Measurements from ENCODE around the gene DDC. TPM values are rescaled to one million over a fixed set of nuclear protein-coding genes. Genes with fewer than 3 reads are reported as not detected.

DDC gene, protein sequence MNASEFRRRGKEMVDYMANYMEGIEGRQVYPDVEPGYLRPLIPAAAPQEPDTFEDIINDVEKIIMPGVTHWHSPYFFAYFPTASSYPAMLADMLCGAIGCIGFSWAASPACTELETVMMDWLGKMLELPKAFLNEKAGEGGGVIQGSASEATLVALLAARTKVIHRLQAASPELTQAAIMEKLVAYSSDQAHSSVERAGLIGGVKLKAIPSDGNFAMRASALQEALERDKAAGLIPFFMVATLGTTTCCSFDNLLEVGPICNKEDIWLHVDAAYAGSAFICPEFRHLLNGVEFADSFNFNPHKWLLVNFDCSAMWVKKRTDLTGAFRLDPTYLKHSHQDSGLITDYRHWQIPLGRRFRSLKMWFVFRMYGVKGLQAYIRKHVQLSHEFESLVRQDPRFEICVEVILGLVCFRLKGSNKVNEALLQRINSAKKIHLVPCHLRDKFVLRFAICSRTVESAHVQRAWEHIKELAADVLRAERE
- total RNA-seq (2014; rRNA removed; shearing (Covaris generic)) = 9.1 and 11.9 TPM in 2 replicates

DNA sequence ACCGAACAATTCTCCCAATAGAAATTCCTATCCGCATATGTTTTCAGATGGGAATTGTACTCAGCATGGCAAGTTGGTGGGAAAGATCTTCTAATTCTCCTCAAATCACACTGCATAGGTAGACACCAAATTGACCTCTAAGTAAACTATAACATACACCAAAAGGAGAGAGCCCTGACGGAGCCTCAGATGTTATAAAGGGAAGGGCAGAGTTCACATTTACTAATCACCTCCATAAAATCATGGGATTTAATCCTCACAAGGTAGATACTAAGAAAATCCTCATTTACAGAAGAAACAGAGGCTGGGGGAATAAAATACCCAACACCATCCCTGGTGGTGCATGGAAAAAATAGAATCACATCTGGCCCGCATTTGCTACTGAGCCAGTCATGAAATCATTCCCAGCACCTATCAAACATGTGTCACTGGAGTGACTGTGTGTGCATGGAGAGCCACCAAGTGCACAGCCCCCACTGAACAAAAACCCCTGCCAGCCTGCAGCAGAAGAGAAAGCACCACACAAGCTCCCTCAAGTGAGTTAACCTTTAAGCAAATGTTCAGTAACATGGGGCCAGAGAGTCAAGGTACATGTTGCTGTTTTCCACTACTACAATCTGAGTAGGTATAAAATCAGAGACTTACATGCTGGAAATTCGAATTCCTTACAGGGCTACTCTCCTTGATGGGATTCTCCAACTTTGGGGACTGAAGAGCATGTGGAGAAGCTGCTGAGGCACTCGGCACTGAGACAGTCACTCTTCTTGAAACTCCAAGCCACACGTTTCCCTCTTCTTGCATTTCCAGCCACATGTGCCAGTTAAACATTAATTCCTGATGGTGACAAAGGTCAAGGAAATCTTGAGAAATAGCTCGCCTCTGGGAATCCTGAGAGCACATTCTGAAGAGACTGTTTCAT, at the start of gene DDC:
TSS of gene DDC (minus strand) at position 766 of the 919 bp plus-strand sequence. CDS start 21,320 bp downstream, outside the sequence.
- peak; percentile 77 for DNase-seq (ENCODE audit: low spot score)

DNA sequence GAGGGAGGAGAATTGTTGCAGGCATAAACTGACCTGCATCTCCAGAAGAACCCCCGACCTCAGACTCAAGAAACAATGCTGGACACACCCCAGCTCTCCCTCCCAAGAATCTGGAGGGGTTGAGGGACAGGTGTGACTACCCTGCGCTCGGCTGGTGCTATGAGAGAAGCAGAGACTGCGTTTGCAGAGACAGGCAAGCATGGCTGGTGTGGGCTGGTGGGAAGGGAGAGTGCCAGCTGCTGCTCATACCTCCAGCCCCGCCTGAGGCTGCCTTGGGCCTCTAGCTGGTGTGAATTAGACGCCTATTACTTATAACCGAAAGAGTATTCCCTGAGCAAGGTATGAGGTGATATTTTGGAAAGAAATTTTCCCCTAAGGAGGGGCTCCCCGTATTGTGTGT, 48.3 kb upstream of the DDC start:
- DNase-seq (ENCODE audit: low spot score) = no peak

DNA sequence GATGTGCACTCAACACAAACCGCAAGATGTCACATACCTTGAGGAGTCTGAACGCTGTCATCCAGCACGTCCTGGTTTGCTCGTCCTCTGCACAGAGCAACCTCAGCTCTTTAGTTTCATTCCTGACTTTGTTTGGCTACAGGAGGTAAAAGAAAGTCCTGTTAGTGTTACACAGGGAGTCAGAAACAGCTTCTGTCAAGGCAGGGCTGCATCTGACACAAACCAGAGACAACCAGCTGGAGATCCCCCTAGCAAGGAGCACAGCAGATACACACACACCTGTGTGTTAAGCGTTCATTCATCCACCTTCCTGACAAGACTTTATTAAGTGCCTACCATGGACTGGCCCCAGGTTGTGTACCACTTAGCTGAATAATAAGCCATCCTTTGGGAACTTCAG, 47.5 kb upstream of the DDC start:
- no peak for DNase-seq (ENCODE audit: low spot score)

DNA sequence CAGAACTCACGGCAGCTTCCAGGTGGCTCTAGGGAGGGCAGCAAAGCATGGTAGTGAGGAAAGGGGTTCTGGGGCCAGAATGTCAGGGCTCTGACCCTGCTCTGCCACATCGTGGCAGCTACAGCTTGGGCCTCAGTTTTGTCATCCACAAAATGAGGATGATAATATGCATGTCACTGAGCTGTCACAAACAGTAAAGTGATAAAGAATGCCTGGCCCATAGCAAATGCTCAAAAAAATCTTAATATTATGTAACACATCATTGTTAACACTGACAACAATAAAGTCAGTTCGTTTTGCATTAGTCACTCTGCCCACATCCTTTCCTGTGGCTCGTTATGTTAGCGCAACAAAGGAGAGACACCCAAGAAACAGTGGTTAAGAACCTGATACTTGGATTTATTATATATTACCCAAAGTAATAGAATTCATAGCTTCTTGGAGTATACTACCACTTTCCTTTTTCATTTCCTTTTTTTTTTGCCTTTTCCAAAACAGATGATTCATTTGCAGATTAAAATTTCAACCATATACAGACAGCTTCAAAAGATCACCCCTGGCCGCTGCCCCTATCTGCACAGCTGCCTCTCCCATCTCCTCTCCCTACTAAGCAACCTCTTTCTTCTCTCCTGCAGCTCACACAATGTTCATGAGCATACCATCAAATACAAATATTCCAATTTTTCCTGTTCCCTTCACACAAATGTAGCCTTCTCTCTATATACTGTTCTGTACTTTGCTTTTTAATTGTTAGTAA, 45.5 kb upstream of the DDC start:
- no peak for DNase-seq (ENCODE audit: low spot score)

DNA sequence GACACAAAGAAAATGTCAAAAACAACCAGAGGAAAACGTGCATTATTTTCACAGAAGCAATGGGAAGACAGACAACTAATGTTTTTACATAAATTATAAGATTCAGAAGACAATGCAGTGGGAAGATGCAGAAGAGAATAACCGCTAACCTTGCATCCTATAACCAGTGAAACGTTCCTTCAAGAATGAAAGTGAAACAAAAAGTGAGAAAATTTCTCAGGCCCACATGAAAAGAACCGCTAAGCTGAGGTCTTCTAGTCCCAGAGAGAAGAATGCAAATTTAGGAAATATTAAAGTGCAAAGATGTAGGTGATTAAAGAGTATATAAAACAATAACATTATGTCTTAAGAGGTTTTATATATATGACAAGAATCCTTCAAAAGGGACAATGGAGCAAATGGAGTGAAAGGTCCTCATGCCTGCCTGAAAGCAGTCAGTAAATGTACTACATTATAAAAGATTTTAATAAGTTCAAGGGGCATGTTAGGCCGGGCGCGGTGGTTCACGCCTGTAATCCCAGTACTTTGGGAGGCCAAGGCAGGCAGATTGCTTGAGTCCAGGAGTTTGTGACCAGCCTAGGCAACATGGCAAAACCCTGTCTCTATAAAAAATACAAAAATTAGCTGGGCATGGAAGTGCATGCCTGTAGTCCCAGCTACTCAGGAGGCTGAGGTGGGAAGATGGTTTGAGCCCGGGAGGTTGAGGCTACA, 43.1 kb upstream of the DDC start:
- DNase-seq (ENCODE audit: low spot score) = no peak

DNA sequence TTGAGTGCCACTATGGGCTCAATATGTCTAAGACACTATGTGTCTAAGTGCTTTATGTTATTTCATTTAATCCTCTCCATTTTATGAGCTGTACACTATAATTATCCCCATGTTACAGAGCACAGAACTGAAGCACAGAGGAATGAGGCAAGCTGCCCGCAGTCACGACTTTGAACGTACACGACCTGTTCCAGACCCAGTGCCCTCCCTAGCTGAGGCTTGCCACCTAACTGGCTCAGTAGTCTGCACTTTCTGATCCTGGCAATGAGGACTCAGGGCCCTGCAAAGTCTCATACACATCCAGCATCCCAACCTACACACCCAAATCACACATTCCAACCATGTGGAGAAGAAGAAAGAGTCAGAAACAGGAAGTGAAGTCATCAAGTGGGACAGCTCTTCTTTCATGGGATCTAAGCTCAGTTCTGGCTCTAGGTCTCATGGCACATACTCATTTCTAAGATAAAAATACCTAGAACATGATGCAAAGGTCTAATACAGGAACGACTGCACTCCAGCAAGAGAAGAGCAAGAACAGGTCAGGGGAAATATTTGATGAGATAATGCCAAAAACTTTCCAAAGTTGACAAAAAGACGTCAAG, 42.4 kb upstream of the DDC start:
- no peak for DNase-seq (ENCODE audit: low spot score)

DNA sequence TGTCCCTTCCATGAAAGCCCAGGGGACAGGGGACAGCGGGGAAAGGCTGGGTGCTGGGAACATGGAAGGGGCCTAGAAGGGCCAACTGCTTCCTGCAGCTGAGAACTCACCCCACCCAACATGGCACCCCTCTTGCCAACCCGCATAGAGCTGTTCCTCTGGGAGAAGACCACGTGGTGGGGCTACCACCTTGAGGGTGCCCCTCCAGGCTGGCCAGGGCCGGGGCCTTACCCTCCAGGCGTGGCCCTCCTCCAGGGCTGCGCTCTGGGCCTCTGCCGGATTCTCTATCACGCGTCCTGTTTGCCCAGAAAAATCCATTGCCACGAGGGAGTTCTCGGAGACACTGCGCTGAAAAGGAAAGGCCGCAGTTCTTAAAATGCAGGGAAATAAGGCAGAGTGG, 39.9 kb upstream of the DDC start:
- no peak for DNase-seq (ENCODE audit: low spot score)

DNA sequence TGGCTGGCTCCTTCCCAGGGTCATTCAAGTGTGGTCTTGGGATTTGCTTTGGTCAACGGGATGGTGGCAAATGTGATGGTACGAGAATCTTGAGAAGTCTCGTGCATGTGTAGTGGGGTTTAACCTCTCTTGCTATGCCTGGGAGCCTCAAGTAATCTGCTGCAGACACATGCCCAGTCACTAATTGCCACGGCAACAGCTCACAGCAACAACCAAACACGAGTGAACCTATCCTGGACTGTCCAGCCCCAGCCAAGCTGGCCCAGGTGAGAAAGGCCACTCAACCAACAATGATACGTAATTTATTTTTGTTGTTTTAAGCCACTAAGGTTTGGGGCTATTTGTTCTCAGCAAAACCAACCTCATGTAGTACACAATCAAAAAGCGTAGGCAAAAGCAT, 38.1 kb upstream of the DDC start:
- no peak for DNase-seq (ENCODE audit: low spot score)

DNA sequence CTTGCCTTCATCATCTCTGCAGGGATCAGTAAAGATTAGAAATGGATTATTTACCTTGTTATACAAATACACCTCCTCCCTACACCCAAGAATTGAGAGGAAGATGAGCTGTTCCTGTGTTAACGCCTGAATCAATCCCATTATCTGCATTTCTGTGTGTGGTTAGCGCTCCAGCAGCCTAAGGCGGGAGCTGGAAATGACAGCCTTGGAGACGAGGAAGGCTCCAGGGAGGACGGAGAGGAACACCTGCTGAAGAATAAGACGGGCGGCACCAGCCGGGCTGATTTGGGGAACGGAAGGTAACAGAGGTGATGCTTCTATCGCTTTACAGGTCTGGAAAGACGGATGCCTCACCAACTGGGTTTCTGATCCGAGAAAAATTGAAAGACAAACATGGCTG, 34.2 kb upstream of the DDC start:
- no peak for DNase-seq (ENCODE audit: low spot score)

DNA sequence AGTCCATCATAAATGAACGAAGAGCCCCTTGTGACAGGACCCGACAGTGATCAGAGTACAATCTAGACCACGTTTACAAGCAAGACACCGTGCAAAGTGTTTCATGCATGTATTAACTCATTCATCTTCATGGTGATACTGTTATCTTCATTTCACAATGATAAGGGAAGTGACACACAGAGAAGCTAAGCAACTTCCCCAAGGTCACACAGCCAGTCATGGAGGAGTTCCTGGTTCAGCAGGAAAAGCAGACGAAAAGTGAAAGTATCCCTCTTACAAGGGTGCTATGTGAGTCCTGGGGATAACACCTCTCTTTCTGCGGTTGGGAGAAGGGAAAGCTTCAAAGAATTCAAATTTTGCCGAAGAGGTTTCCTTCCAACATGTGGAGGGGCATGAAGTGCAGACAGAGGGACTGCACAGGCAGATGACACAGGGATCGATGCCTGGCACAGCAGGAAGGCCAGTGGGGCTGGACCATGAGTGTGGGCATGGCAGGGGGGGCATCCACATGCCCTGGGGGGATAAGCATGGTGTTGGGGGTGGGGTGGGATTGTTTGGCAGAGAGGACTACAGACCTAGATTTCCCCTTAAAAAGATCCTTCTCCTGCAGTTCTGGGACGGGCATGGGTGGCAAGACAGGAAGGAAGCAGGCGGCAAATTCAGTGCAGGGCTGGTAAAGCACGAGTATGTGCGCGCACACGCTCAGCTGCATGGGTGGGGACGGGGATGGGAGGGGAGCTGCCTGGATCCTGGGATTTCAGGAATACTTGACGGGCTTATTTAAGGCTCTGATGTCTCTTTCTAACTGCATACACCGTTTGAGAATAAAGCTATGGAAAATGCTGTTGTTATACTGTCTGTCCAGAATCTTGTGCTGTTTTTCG, 33.5 kb upstream of the DDC start:
- no peak for DNase-seq (ENCODE audit: low spot score)

DNA sequence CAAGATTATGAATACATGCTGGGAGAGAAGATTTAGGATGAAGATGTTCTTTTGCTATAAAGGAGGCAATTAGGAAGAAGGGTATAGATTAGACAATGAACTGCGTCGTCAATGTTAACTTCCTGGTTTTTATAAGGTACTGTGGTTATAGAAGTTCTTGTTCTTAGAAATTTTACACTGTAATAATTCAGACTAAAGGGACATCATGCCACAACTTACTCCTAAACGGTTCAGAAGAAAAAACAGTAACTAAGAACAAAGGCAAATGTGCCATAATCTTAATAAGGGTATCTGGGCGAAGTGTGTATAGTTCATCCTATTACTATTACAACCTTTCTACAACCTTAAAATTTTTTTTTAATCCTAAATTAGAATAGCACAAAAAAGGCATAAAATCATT, 31.3 kb upstream of the DDC start:
- DNase-seq (ENCODE audit: low spot score) = no peak

DNA sequence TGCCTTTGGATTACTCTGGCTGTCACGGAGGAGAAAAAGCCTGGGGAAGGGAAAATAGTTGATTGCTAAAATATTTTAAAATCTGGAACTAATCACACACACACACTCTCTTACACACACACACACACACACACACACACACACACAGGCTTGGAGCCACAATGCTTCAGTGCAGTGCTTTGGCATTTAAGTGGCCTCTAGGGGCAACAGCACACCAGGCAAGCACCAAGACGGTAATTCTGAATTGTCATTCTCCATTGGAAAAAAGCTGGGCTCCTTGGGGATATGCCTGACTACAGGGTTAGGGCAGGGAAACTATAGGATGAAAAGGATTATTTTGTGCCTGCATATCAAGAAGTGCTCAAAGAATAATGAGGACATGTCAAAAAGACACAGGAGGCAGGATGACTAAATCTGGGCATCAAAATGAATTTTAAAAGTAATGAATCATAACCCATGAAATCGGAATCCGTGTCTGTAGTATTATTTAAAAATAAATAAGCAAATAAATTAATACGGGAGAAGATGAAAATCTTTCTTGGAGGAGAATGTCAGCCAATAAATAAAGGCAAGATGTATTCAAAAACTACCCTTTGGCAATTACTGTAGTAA, 30.4 kb upstream of the DDC start:
- DNase-seq (ENCODE audit: low spot score) = peak; percentile 70

DNA sequence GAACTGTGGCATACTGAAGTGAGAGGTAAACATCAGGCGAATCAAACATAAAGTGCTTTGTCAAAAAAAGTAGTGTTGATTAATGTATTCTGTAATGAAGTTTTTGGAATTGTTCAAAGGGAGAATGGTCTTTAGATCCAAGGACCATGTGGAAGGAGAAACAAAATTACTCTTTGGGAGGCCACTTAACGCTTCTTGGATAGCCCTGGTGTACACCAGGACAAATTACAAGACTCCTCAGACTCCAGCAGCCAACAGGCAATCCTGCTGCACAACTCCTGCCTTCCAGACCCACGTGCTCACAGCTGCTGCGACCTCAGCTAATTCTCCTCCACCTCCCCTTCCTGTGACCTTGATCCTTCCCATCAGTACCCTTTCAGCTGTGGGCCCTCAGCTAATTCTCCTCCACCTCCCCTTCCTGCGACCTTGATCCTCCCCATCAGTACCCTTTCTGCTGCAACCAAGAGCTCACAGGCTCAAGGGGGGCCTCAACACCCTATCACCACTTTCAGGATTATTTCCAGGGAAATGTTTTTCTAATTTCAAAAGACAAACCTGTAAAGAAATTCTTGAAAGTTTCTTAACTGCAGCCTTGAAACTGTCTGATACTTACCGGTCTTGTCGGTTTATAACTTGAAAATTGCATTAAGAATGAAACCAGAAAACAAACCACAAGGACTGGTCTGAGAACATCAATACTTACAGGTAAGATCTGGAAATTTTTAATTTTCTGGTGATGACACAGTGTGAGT, 29.7 kb upstream of the DDC start:
- DNase-seq (ENCODE audit: low spot score) = no peak

DNA sequence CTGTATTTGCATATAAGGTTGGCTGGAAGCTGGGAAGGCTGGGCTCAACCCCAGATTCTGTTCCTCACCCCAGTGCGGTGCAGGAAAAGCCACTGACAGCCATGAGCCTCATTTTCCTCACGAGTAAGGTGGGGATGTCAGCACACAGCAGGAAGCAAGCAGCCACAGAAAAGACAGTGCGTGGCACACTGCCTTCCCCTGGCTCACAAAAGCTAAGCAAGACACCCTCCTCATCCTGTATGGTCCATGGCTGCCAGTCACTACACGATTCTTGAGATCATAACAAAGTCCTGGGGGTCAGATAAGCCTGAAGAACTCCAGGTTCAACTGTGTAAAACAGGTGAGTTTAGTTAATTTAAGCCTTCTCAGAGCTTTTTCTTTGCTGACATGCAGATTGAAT, 28.9 kb upstream of the DDC start:
- no peak for DNase-seq (ENCODE audit: low spot score)

DNA sequence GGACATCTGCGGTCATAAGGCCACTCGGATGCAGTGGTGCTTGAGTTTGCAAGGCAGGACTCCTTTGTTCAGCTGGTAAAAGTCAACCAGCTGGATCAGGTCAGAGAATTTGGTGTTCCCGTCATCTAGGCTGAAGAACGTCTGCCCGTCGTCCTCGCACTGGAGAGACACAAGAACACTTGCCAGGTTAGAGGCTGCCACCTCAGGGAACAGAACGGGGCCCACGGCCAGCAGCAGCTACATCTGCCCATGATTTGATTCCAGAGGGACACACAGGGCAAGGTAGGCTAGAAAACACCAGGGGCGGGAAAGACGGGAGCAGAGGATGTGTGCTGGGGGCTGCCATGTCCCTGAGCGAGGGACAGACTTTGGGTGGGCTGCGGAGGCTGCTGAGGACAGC, 27.7 kb upstream of the DDC start:
- DNase-seq (ENCODE audit: low spot score) = no peak

DNA sequence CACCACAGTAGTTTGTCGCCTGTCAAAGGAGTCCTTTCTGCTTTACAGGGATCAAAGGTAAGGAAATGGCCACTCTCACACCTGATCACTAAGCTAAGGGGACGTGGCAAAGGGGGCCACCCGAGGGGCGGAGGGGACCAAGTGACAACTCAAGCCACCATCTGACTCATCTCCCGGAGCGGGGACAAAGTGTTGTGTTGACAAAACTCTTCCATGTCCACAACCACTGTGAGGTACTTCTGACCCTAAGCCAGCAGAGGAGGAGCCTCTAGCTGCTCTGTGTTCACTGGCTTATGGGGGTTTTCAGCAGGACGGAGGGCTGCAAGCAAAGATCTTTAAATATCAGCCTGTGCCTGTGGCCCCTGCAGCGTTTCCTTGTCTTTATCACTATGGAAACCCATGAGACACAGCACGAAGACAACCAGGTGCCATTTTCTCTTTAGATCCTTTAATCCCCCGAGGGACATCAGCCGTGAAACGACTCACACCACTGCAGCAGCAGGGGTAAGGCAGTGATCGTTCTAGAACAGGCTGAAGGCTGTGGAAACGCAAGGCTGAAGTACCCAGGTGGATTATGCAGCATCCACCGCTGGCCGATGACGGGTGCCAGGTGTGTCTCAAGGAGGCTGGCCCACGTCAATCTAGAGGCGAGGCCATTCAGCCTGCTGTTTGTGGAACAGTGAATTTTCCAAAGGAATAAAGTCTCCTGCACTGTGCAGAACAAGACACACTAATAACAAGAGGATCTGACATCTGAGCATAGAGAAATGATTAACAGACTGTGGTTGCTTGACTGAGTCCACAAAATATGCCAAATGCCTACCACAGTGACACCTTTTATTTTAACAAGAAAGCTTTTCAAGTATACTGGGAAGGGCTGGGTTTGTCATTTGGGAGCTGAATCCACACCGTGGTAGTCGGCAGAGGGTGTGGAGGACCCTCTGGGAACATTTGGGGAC, 26.6 kb upstream of the DDC start:
- no peak for DNase-seq (ENCODE audit: low spot score)

DNA sequence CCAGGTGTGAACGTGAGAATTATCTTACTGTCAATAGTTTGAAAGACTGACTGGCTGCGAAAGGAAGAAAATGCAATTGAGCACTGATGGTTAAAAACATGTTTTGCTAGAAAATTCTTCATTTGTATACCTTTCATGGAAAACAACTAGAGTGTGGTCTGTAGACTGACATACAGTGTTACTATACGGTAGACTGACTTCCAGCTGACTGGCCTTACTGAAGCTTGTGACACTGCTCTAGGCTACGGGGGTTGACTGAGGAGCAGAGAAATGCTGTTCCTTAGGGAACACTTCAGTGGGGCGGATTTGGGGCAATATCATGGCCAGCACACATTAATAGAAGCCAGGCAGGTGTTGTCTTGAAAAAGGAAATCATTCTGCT, 25.9 kb upstream of the DDC start:
- no peak for DNase-seq (ENCODE audit: low spot score)
